Breast epithelium (tissue), 3 donors: ENCODE data around the gene TAF4B.

Source experiments
- CTCF ChIP-seq, 3 donors: fragments of 450-650 bp; IDR thresholded peaks; one replicate each; pipeline ENCODE4 v1.5.1; 2016 to 2017; ENCODE audit warnings: antibody characterized with exemption in 3 of 3, mild to moderate bottlenecking in 3 of 3, moderate library complexity in 3 of 3
- POLR2AphosphoS5 ChIP-seq, 3 donors: sonication (generic); formaldehyde crosslinking; IDR thresholded peaks; one replicate each; pipeline ENCODE4 v1.6.1; 2017; ENCODE audit warnings: antibody characterized with exemption in 3 of 3

- TF ChIP-seq POLR2AphosphoS5 (IDR thresholded peaks at IDR 0.05) (no peak), CTCF (IDR thresholded peaks at IDR 0.05) (no peak)
Measured at GRCh38 chr18:26192233-26192632, 34.0 kb upstream of the TAF4B start.
